ENCODE results near the gene ZFAND3. TPM values are rescaled to one million over a fixed set of nuclear protein-coding genes. Genes with fewer than 3 reads are reported as not detected.

ZFAND3 gene
- total RNA-seq, 1 experiment from 2014 or later = 107 TPM

GRCh38 chr6:37784585-37784967 lies 35.0 kb upstream of the ZFAND3 start:
- no peak for DNase-seq
- no peaks in the 10 kb centered on the region for H3K4me1 ChIP-seq
- no peaks in the 10 kb centered on the region for H3K36me3 ChIP-seq (ENCODE audit: control insufficient read depth, insufficient read depth, low read length)
- H3K9me3 Mint-ChIP-seq (ENCODE audit: unreplicated experiment) = no peaks in the 10 kb centered on the region
- ChIA-PET POLR2A (no interaction called here), CTCF (no interaction called here)
- intact Hi-C loops (cut with micrococcal nuclease; ENCODE audit: unreplicated experiment) = no loop called here
- peaks cover 5% of the 10 kb centered on the region for H3K4me1 Mint-ChIP-seq (ENCODE audit: low read depth, unreplicated experiment)
- H3K27me3 Mint-ChIP-seq (ENCODE audit: insufficient read depth, unreplicated experiment) = no peaks in the 10 kb centered on the region
- no peaks in the 10 kb centered on the region for H3K36me3 Mint-ChIP-seq (ENCODE audit: insufficient read depth, unreplicated experiment)
- no peak for TF ChIP-seq CTCF (IDR thresholded peaks at IDR 0.05; ENCODE audit: insufficient read depth in 1 of 2, low read depth in 1 of 2, low read length in 1 of 2, severe bottlenecking in 1 of 2, unreplicated experiment in 1 of 2)
- no peak overlapping the region for H3K4me3 Mint-ChIP-seq (ENCODE audit: unreplicated experiment)
- H3K27me3 ChIP-seq (replicated peaks; ENCODE audit: control insufficient read depth, insufficient read depth, low read length) = no peaks in the 10 kb centered on the region
- no peaks in the 10 kb centered on the region for H3K9me3 ChIP-seq
- H3K27ac Mint-ChIP-seq (ENCODE audit: unreplicated experiment) = no peak overlapping the region
- no TSS peak for BruUV-seq (replicated peaks)
- H3K4me3 ChIP-seq (ENCODE audit: low read depth, low read length) = no peak overlapping the region

GRCh38 chr6:37785002-37785662 lies 34.4 kb upstream of the ZFAND3 start:
- H3K4me1 Mint-ChIP-seq (ENCODE audit: low read depth, unreplicated experiment) = peaks cover 5% of the 10 kb centered on the region
- no peak overlapping the region for H3K27ac Mint-ChIP-seq (ENCODE audit: unreplicated experiment)
- H3K36me3 ChIP-seq (ENCODE audit: control insufficient read depth, insufficient read depth, low read length) = no peaks in the 10 kb centered on the region
- no peak overlapping the region for H3K4me3 ChIP-seq (ENCODE audit: low read depth, low read length)
- ChIA-PET POLR2A (no interaction called here), CTCF (no interaction called here)
- no peaks in the 10 kb centered on the region for H3K36me3 Mint-ChIP-seq (ENCODE audit: insufficient read depth, unreplicated experiment)
- no peaks in the 10 kb centered on the region for H3K4me1 ChIP-seq
- H3K27me3 Mint-ChIP-seq (ENCODE audit: insufficient read depth, unreplicated experiment) = no peaks in the 10 kb centered on the region
- BruUV-seq (replicated peaks) = no TSS peak
- H3K27me3 ChIP-seq (replicated peaks; ENCODE audit: control insufficient read depth, insufficient read depth, low read length) = no peaks in the 10 kb centered on the region
- TF ChIP-seq CTCF (IDR thresholded peaks at IDR 0.05; ENCODE audit: insufficient read depth in 1 of 2, low read depth in 1 of 2, low read length in 1 of 2, severe bottlenecking in 1 of 2, unreplicated experiment in 1 of 2) = no peak
- intact Hi-C loops (cut with micrococcal nuclease; ENCODE audit: unreplicated experiment) = no loop called here
- H3K9me3 Mint-ChIP-seq (ENCODE audit: unreplicated experiment) = no peaks in the 10 kb centered on the region
- H3K9me3 ChIP-seq = no peaks in the 10 kb centered on the region
- H3K4me3 Mint-ChIP-seq (ENCODE audit: unreplicated experiment) = no peak overlapping the region
- DNase-seq = no peak

- intact Hi-C loops (cut with micrococcal nuclease; ENCODE audit: unreplicated experiment) = no loop called here
- no peak for TF ChIP-seq CTCF (IDR thresholded peaks at IDR 0.05; ENCODE audit: insufficient read depth in 1 of 2, low read depth in 1 of 2, low read length in 1 of 2, severe bottlenecking in 1 of 2, unreplicated experiment in 1 of 2)
- Mint-ChIP-seq H3K27ac (ENCODE audit: unreplicated experiment) (no peak overlapping the region), H3K27me3 (ENCODE audit: insufficient read depth, unreplicated experiment) (no peaks in the 10 kb centered on the region), H3K9me3 (ENCODE audit: unreplicated experiment) (no peaks in the 10 kb centered on the region), H3K36me3 (ENCODE audit: insufficient read depth, unreplicated experiment) (no peaks in the 10 kb centered on the region), H3K4me1 (ENCODE audit: low read depth, unreplicated experiment) (peaks cover 10% of the 10 kb centered on the region), H3K4me3 (ENCODE audit: unreplicated experiment) (no peak overlapping the region)
- ChIA-PET CTCF (no interaction called here), POLR2A (no interaction called here)
- Histone ChIP-seq H3K4me1 (peaks cover 3% of the 10 kb centered on the region), H3K36me3 (ENCODE audit: control insufficient read depth, insufficient read depth, low read length) (no peaks in the 10 kb centered on the region), H3K9me3 (no peaks in the 10 kb centered on the region), H3K4me3 (ENCODE audit: low read depth, low read length) (no peak overlapping the region), H3K27me3 (replicated peaks; ENCODE audit: control insufficient read depth, insufficient read depth, low read length) (no peaks in the 10 kb centered on the region)
- no TSS peak for BruUV-seq (replicated peaks)
- no peak for DNase-seq
Measured at GRCh38 chr6:37785663-37786270, 33.8 kb upstream of the ZFAND3 start.

All from Caco-2 (cell line).